ENCODE data around the gene NOL8. TPM values are rescaled to one million over a fixed set of nuclear protein-coding genes. Genes with fewer than 3 reads are reported as not detected.
A peak's percentile ranks its signal among the peaks of the same experiment; 100 is the strongest.

The NOL8 gene
- total and polyA plus RNA-seq, 2 donors from 2014 or later = 10.8 to 32.4 TPM

DNA sequence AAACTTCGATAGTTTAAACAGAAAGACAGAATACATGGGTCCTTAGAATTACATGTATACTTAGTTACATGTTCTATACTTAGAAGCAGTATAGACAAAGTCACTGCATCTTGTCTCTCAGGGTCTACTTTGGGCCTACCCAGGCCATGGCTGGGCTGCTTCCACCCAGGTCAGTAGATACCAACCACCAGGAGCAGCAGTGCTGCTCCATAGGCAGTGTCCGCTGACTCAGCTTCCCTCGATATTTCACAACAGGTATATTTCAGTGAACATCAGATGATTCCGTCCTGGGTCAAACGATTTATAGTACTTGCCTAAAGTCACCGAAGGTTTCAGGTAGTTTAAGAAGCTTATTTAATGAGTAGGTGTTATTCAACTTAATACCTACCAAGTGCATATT lies 49.6 kb downstream of the NOL8 start:
- FAIRE-seq = no peak
- intact Hi-C loops (cut with DNase I) = no loop called here

DNA sequence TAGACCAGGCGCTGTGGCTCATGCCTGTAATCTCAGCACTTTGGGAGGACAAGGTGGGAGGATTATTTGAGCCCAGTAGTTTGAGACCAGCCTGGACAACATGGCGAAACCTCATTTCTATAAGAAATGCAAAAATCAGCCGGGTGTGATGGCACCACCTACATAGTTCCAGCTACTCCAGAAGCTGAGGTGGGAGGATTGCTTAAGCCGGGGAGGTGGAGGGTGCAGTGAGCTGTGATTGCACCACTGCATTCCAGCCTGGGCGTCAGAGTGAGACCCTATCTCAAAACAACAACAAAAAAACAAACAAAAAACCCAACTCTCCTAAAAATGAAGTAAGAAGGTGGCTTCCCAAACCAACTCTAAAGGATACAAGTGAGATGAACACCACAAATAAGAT lies 54.6 kb downstream of the NOL8 start:
- DNase-seq (peak in 2 of 5 donors; percentile 33 to 44), FAIRE-seq (no peak)
- Histone ChIP-seq H3K9ac (ENCODE audit: low read length in 3 of 3) (no peak overlapping the region), H3K4me3 (ENCODE audit: low read length in 3 of 3) (no peak overlapping the region), H3K27ac (ENCODE audit: low read depth in 2 of 2, low read length in 2 of 2) (no peak overlapping the region), H3K9me3 (ENCODE audit: control insufficient read depth in 2 of 3, insufficient read depth in 1 of 3, low read length in 3 of 3) (no peaks in the 10 kb centered on the region), H3K27me3 (ENCODE audit: control insufficient read depth, insufficient read depth, low read length) (no peaks in the 10 kb centered on the region), H3K36me3 (ENCODE audit: control insufficient read depth in 2 of 3, insufficient read depth in 3 of 3, low read length in 3 of 3) (peaks cover 26 to 75% (median 47%) of the 10 kb centered on the region in 3 donors), H3K4me1 (ENCODE audit: control insufficient read depth in 2 of 3, insufficient read depth in 2 of 3, low read depth in 1 of 3, low read length in 3 of 3) (peaks cover 0 to under 1% (median 0%) of the 10 kb centered on the region in 3 donors)
- intact Hi-C loops (cut with DNase I) = no loop called here
- TF ChIP-seq, protein P1, sequence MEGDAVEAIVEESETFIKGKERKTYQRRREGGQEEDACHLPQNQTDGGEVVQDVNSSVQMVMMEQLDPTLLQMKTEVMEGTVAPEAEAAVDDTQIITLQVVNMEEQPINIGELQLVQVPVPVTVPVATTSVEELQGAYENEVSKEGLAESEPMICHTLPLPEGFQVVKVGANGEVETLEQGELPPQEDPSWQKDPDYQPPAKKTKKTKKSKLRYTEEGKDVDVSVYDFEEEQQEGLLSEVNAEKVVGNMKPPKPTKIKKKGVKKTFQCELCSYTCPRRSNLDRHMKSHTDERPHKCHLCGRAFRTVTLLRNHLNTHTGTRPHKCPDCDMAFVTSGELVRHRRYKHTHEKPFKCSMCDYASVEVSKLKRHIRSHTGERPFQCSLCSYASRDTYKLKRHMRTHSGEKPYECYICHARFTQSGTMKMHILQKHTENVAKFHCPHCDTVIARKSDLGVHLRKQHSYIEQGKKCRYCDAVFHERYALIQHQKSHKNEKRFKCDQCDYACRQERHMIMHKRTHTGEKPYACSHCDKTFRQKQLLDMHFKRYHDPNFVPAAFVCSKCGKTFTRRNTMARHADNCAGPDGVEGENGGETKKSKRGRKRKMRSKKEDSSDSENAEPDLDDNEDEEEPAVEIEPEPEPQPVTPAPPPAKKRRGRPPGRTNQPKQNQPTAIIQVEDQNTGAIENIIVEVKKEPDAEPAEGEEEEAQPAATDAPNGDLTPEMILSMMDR (IDR thresholded peaks at IDR 0.05; ENCODE audit: borderline replicate concordance, extremely low read depth, insufficient read depth) = no peak

More for the DNA sequence above, 49.6 kb downstream of the NOL8 start:
- DNase-seq = no peak
- H3K36me3 ChIP-seq (ENCODE audit: control insufficient read depth in 2 of 3, insufficient read depth in 3 of 3, low read length in 3 of 3) = peaks cover 22 to 74% (median 41%) of the 10 kb centered on the region in 3 donors
- H3K4me1 ChIP-seq (ENCODE audit: control insufficient read depth in 2 of 3, insufficient read depth in 2 of 3, low read depth in 1 of 3, low read length in 3 of 3) = peaks cover 0 to 2% (median 0%) of the 10 kb centered on the region in 3 donors
- H3K4me3 ChIP-seq (ENCODE audit: low read length in 3 of 3) = no peak overlapping the region
- TF ChIP-seq, protein P1 (IDR thresholded peaks at IDR 0.05; ENCODE audit: borderline replicate concordance, extremely low read depth, insufficient read depth) = no peak
- no peaks in the 10 kb centered on the region for H3K9me3 ChIP-seq (ENCODE audit: control insufficient read depth in 2 of 3, insufficient read depth in 1 of 3, low read length in 3 of 3)
- H3K27me3 ChIP-seq (ENCODE audit: control insufficient read depth, insufficient read depth, low read length) = no peaks in the 10 kb centered on the region
- no peak overlapping the region for H3K27ac ChIP-seq (ENCODE audit: low read depth in 2 of 2, low read length in 2 of 2)
- H3K9ac ChIP-seq (ENCODE audit: low read length in 3 of 3) = no peak overlapping the region

DNA sequence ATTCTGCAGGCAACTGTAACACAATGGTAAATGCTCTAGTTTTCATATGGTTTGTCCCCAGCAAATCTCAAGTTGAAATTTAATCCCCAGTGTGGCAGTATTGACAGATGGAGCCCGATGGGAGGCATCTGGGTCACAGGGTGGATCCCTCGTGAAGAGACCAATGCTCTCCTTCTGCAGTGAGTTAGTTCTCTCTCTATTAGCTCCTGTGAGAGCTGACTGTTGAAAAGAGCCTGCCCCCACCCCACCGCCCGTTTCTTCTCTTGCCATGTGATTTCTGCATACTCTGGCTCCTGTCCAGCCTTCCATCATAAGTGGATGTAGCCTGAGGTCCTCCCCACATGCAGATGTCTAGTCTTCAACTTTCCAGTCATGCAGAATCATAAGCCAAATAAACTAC lies 58.7 kb downstream of the NOL8 start:
- FAIRE-seq (no peak), DNase-seq (no peak)
- Histone ChIP-seq H3K9me3 (ENCODE audit: control insufficient read depth in 2 of 3, insufficient read depth in 1 of 3, low read length in 3 of 3) (no peaks in the 10 kb centered on the region), H3K9ac (ENCODE audit: low read length in 3 of 3) (no peak overlapping the region), H3K27me3 (ENCODE audit: control insufficient read depth, insufficient read depth, low read length) (no peaks in the 10 kb centered on the region), H3K36me3 (ENCODE audit: control insufficient read depth in 2 of 3, insufficient read depth in 3 of 3, low read length in 3 of 3) (peaks cover 19 to 77% (median 53%) of the 10 kb centered on the region in 3 donors), H3K4me1 (ENCODE audit: control insufficient read depth in 2 of 3, insufficient read depth in 2 of 3, low read depth in 1 of 3, low read length in 3 of 3) (no peaks in the 10 kb centered on the region), H3K27ac (ENCODE audit: low read depth in 2 of 2, low read length in 2 of 2) (no peak overlapping the region), H3K4me3 (ENCODE audit: low read length in 3 of 3) (no peak overlapping the region)
- TF ChIP-seq, protein P1 (IDR thresholded peaks at IDR 0.05; ENCODE audit: borderline replicate concordance, extremely low read depth, insufficient read depth) = no peak
- intact Hi-C loops (cut with DNase I) = no loop called here

DNA sequence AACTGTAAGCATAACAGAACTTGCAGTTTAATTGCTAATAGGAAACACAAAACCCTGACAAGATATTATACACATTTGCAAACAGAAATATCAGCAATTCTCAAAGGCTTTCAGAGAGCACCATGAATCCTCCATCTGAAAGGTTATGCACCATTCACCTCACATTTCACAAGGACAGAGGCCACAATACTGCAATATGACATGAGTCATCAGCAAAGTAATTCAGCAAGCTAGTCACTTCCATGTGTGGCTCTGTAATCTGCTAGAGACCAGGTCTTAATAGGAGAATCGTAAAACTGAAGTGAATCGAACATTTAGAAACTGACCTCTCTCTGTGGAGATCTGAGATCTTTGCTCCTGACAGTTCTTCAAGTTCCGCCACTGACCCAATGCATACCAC lies 60.0 kb downstream of the NOL8 start:
- no peaks in the 10 kb centered on the region for H3K9me3 ChIP-seq (ENCODE audit: control insufficient read depth in 2 of 3, insufficient read depth in 1 of 3, low read length in 3 of 3)
- DNase-seq = no peak
- H3K27ac ChIP-seq (ENCODE audit: low read depth in 2 of 2, low read length in 2 of 2) = no peak overlapping the region
- H3K4me3 ChIP-seq (ENCODE audit: low read length in 3 of 3) = no peak overlapping the region
- TF ChIP-seq, protein P1 (IDR thresholded peaks at IDR 0.05; ENCODE audit: borderline replicate concordance, extremely low read depth, insufficient read depth) = no peak
- FAIRE-seq = no peak
- intact Hi-C loops (cut with DNase I) = no loop called here
- H3K9ac ChIP-seq (ENCODE audit: low read length in 3 of 3) = no peak overlapping the region
- no peaks in the 10 kb centered on the region for H3K4me1 ChIP-seq (ENCODE audit: control insufficient read depth in 2 of 3, insufficient read depth in 2 of 3, low read depth in 1 of 3, low read length in 3 of 3)
- no peaks in the 10 kb centered on the region for H3K27me3 ChIP-seq (ENCODE audit: control insufficient read depth, insufficient read depth, low read length)
- peaks cover 12 to 64% (median 48%) of the 10 kb centered on the region in 3 donors for H3K36me3 ChIP-seq (ENCODE audit: control insufficient read depth in 2 of 3, insufficient read depth in 3 of 3, low read length in 3 of 3)

Measured in kidney (tissue), 14 donors.